Stimulated activated CD8-positive, alpha-beta memory T cell treated with anti-CD3 and anti-CD28 coated beads, Interleukin-7, amount 100 ng/mL, for 48 hours (primary cell): ENCODE results near the gene NPM1.
"Not testable (repeated sequence)": the region's sequence is repeated elsewhere in the genome, so short reads cannot be mapped to it uniquely, and the experiment has no call there.

Experiments used
- DNase-seq, 2 donors: peaks; one replicate each; pipeline ENCODE4 v3.0.0-alpha.2; 2020; ENCODE audit warnings: low read depth in 1 of 2; ENCODE audit errors: extremely low read depth in 1 of 2

The NPM1 gene

GRCh38 chr5:171412186-171412585 lies 24.5 kb downstream of the NPM1 start:
- DNase-seq: no peak

- no peak for DNase-seq
Measured at GRCh38 chr5:171413153-171413910, 25.7 kb downstream of the NPM1 start.

GRCh38 chr5:171413993-171414392 lies 26.3 kb downstream of the NPM1 start:
- DNase-seq: not testable (repeated sequence)

- DNase-seq: no peak
Measured at GRCh38 chr5:171415115-171415730, 27.6 kb downstream of the NPM1 start.

- no peak for DNase-seq
Measured at GRCh38 chr5:171416160-171417049, 28.8 kb downstream of the NPM1 start.

- peak in 1 of 2 donors; percentile 28 for DNase-seq
Measured at GRCh38 chr5:171418316-171418981, 30.8 kb downstream of the NPM1 start.

- DNase-seq: no peak
Measured at GRCh38 chr5:171418982-171419687, 31.5 kb downstream of the NPM1 start, which contains the start of gene FGF18. Gene FGF18 (plus strand): TSS chr5:171419647. CDS start chr5:171420200, 553 bp downstream.

GRCh38 chr5:171419688-171420430 lies 32.2 kb downstream of the NPM1 start:
- no peak for DNase-seq

GRCh38 chr5:171420431-171421241 lies 33.0 kb downstream of the NPM1 start:
- DNase-seq: no peak

- no peak for DNase-seq
Measured at GRCh38 chr5:171421331-171422262, 33.9 kb downstream of the NPM1 start.

GRCh38 chr5:171422495-171422894 lies 34.8 kb downstream of the NPM1 start:
- DNase-seq: no peak

GRCh38 chr5:171422902-171423663 lies 35.4 kb downstream of the NPM1 start:
- DNase-seq: no peak

- DNase-seq: no peak
Measured at GRCh38 chr5:171424726-171425125, 37.1 kb downstream of the NPM1 start.

- no peak for DNase-seq
Measured at GRCh38 chr5:171425596-171426244, 38.1 kb downstream of the NPM1 start.

- no peak for DNase-seq
Measured at GRCh38 chr5:171426266-171426665, 38.6 kb downstream of the NPM1 start.

- DNase-seq: no peak
Measured at GRCh38 chr5:171426680-171427079, 39.0 kb downstream of the NPM1 start.
